HG02623 (cell line): ENCODE data around the gene STK17A.
"Not testable (repeated sequence)": the region's sequence is repeated elsewhere in the genome, so short reads cannot be mapped to it uniquely, and the experiment has no call there.

ENCODE experiments used
- ATAC-seq: cut with Tn5 transposase; IDR thresholded peaks from one replicate; pipeline ENCODE4 v1.9.1; 2021; ENCODE audit warnings: moderate library complexity; ENCODE audit not compliant: unreplicated experiment

The STK17A gene

DNA sequence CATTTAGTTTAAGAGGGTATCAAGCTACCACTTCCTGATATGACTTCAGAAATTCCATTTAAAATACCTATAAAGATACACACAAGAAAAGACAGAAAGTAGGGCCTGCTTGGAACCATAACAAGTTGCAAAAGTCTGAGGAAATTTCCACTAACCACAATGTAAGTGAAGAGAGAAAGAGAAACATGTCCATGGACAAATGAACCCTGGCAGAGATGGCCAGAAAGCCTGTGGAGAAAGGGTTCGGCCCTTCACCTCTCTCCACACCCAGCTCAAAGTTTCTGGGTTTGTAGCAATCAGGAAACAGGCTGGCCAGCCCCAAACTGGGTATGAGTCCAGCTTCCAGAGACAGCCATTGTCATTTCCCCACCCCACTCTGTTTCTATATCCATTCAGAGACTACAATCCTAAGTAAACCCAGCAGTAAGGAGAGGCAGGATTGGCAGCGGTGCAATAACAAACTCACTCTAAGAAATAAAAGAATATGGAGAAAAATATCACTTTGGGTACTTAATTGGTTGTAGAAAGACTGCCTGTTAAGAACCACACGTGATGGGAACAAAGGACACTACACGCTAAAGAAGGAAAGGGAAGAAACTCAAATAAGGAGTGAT, 71.1 kb downstream of the STK17A start:
- ATAC-seq, result no peak

DNA sequence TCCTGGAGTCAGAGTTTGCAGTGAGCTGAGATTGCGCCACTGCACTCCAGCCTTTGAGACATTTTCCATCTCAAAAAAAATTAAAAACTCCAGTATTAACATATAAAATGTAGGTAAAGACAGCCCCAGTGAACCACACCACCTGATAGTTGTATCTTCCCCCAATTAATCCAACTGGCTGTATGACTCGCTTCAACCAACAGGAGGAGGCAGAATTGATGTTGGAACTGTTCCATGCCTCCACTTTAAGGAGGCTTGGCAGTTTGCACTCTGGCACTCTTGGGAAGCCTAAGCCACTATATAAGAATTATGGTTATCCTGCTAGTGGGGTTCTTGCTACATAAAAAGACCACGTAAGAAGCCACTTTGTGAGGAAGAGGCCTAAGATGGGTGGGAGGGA, 72.7 kb downstream of the STK17A start:
- ATAC-seq, result no peak

DNA sequence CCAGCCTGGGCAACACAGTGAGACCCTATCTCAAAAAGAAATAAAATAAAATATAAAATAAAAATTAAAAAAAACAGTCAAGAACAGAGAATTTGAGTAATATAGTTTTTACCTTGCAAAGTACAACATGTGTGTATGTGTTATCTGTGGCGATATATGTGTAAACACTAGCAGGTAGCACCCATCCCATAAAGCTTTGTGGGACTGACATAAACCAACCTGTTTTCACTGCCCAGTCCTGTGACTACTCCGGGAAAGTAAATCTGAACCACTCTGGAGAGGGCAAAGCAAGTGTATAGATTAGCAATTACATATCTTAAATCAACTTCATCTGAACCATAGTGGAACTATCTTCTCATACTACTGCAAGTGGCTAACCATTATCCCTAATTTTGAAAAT, 74.1 kb downstream of the STK17A start:
- no peak for ATAC-seq

DNA sequence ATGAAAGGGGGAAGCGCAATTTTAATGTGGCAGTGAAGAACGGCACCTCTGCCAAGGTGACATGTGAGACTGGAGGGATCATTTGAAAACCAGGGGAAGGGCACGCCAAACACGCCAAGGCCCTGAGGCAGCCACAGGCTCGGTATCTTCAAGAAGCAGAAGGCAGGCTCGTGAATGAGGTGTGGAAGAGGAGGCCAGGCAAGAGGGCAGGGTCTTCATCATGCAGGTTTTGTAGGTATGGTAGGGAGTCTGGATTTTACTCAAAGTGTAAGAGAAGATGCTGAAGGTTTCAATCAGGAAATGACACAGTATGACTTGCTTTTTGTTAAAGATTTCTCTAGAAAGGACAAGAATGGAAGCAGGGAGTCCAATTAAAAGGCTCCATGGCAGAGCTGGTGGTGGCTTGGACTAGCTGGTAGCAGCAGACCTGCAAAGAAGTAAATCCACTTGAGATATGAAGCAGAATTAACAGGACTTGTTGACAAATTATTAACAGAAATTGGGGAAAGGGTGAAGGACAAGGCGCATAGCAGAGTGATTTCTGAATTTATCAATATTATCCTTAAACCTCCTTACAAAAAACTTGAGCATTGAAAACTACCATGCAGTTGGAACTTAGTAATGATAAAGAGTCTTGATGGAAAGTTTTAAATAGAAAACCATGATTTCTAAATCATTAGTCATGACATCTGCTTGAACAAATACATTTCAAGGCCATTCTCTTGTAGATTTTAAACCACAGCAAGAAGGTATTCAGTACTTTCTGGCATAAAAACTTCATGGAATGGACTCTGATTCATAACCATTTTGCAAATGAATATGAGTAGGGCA, 76.0 kb downstream of the STK17A start:
- no peak for ATAC-seq

DNA sequence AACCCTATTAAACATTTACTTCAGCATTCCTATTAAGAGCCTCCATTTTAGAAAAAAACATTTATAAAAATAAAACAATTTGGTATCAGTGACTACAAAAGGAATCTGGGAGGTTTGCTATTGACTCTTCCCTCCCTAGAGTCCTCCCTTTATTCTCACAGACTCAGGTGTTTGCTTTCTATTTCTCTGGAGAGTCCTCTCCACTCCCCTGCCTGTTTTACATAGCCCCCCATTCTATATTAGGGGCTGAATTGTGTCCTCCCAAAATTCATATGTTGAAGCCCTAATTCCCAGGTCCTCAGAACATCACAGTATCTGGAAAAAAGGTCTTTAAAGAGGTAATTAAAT, 76.6 kb downstream of the STK17A start:
- ATAC-seq, result no peak

DNA sequence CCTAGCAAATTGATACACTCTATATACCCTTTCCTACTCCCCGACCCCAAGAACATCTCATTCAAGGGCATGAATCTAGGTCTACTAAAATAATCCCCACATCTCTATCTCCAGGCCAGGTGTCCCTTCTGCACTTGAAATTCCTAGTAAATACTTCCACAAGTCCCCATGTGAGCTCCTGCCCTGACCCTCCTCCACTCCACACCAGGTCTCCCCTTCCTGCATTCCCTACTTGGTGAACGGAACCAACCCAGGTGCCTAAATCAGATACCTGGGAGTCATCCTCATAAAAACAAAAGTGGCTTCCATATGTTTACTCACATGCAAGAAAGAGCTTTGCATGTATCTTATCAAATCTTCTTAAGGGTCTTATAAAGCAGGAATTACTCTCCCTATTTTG, 77.2 kb downstream of the STK17A start:
- no peak for ATAC-seq

DNA sequence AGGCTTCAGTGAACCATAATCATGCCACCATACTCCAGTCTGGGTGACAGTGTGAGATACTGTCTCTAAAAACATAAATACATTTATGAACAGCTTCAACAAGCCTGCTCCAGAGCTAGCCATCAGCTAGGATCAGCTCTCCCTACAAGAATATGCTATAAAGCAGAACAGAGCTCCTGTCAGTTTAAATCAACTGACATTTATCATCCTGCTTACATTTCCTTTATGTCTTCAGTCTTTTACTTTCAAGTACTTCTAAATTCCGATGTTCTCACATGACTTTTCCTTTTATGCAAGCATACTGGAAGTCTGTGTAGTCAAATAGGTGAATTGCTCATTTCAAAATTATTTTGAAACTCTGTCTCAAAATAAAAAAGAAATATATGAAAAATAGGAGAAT, 81.8 kb downstream of the STK17A start:
- no peak for ATAC-seq

DNA sequence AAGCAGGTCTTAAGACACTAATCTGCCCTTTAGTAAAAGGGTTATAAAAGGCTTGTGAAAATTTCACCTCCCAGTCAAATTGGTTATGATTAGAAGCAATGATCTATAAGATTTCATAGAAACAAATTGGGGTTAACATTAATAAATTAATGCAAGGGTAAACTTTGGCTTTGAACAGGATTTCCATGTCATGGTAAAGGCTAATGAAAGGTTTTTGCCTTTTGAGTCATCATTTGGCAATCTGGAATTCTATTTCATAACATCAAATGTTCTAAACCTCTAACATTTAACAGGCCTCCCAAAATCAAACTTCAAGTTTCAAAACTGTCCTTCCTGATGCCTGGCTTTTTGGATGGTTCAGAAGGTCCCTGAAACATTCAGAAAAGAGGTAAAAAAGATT, 84.0 kb downstream of the STK17A start:
- no peak for ATAC-seq

DNA sequence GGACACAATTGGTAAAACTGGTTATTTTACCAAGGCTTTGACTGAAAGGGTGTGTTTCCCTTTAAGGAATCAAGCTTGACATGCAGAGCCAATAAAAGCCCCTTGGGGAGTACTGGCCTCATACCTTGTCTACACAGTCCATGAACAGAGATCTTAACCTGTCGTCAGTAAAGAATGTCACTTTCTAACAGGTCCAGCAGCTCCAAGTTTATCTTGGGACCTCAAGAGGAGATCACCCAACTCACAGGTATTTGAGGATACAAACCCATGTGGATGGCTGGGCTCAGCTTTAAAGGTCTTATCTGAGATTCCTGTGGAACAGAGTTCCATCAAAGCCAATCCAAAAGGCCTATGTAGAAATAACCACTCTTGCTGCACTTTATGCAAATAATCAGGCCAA, 85.1 kb downstream of the STK17A start:
- no peak for ATAC-seq

DNA sequence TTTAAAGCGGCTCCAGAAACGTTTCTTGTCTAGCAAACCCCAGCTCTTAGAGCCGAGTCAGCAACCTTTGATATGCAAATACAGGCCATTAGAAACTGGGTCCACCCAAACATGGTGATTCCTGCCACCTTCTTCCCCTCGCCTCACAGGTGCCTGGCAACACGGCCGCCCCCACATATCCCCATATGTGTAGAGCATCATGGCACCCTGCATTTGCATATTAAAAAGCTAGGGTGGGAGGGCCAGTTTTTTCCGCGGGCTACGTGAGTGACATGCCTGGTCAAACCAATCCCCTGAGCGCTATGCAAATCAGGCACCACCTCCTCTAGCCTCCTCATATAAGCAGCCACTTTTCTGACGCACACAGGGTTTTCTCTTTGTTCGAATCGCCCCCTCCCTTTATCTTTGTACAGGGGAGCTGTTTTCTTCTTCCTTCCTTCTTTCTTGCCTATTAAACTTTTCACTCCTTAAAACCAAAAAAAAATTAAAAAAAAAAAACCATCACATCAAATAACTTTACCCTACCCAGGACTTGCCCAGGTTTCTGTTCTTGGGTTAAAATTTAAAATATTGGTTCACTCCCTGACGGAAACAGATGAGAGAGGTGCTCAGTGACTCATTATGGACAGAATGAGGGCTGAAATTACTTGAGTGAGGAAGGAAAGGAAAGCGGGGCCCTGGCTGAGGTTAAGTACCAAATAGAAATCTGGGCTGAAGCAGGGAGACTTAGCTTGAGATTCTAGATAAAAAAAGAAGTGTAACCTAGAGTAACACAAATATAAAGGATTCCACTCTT, 86.6 kb downstream of the STK17A start:
- no peak for ATAC-seq

DNA sequence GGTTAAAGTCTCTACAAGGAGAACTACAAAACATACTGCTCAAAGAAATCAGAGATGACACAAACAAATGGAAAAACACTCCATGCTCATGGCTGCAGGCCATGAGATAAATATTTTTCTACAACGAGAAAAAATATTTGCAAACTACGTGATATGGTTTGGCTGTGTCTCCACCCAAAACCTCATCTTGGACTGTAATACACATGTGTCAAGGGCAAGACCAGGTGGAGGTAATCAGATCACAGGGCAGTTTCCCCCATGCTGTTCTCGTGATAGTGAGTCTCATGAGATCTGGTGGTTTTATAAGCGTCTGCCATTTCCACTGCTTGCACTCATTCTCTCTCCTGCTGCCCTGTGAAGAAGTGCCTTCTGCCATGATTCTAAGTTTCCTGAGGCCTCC, 88.6 kb downstream of the STK17A start:
- ATAC-seq, result no peak

DNA sequence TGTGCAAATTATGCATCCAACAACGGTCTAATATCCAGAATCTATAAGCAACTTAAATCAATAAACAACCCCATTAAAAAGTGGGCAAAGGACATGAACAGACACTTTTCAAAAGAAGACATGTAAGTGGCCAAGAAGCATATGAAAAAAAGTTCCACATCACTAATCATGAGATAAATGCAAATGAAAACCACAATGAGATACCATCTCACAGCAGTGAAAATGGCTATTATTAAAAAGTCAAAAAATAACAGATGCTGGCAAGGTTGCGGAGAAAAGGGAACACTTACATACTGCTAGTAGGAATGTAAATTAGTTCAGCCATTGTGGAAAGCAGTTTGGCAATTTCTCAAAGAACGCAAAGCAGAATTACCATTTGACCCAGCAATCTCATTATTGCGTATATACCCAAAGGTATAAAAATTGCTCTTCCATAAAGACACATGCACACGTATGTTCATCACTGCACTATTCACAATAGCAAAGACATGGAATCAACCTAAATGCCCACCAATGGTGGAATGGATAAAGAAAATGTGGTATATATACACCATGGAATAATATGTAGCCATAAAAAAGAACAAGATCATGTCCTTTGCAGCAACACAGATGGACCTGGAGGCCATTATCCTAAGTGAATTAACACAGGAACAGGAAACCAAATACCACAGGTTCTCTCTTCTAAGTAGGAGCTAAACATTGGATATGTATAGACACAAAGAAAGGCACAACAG, 90.5 kb downstream of the STK17A start:
- ATAC-seq, result not testable (repeated sequence)

DNA sequence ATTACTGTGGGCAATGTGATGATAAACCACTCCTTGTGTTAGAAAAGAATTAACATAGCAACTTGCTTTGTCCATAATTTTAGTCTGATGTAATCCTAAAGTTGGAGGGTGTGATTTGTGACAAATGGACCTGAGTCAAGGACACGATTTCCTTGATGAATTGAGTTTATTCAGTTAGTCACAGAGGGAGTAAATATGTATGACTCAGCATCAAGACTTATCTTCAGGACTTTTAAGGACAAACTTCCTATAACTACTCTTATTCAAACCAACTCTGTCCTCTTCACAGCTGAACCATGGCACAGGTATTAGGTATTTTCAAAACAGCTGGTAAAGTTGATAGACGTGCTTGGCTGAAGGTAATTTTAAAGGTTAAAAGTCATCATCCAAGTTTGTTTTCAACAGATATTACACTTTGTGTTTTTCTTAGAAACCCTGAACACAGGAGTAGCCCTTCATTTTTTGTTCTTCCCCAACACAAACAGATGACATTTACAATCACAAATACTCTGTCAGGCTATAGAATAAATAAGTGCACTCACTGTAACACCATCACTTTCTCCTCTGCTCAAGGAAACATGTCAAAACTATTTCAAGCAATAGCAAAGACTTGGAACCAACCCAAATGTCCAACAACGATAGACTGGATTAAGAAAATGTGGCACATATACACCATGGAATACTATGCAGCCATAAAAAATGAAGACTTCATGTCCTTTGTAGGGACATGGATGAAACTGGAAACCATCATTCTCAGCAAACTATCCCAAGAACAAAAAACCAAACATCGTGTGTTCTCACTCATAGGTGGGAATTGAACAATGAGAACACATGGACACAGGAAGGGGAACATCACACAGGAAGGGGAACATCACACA, 91.9 kb downstream of the STK17A start:
- no peak for ATAC-seq
